ENCODE data around the gene IRX4.
A peak's percentile ranks its signal among the peaks of the same experiment; 100 is the strongest.
"Not testable (repeated sequence)": the region's sequence is repeated elsewhere in the genome, so short reads cannot be mapped to it uniquely, and the experiment has no call there.

Gene IRX4

GRCh38 chr5:1877103-1878049, 5.3 kb downstream of the IRX4 start:
- peak; percentile 53 for DNase-seq

DNA sequence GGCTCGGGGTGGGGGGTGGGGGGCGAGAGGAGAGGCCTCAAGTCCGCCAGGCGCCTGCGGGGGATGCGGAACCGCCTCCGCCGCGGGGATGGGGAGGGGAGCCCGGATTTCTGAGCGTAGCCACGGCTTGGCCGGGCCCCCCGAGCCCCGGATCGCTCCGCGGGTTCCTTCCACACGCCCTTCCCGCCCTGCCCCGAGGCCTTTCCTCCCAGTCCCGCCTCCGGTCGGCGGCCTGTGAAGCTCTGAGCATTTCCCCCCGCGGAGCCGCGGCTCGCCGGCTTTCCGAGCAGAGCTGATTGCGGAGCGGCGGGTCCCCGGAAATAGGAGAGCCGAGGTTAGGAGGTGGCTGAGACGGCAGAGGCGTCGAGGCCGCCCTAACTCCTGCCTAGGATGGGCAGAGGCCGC, 6.1 kb downstream of the IRX4 start:
- DNase-seq: peak; percentile 60

- DNase-seq: no peak
These were observed 6.7 kb downstream of the IRX4 start for GRCh38 chr5:1875843-1876659.

GRCh38 chr5:1875281-1875842, 7.4 kb downstream of the IRX4 start:
- no peak for DNase-seq

- no peak for DNase-seq
These were observed 7.9 kb downstream of the IRX4 start for GRCh38 chr5:1874771-1875220.

DNA sequence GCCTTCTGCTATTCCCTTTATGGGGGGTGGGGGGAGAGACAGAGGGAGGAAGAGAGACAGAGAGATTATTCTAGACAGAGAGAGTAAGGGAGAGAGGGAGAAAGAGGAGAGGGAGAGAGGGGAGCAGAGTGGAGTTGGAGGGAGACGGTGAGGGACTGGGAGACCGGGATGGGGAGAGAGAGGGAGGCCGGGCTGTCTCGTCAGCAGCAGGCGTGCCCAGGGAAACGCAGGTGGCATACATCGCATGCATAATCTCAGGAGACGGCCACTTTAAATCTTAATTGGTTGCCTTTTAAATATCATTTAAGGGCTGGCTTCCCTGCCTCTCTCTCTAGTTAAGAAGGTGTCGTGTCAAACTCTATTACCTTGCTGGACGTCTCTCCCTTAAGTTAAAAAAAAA, 8.4 kb downstream of the IRX4 start:
- DNase-seq: no peak

DNA sequence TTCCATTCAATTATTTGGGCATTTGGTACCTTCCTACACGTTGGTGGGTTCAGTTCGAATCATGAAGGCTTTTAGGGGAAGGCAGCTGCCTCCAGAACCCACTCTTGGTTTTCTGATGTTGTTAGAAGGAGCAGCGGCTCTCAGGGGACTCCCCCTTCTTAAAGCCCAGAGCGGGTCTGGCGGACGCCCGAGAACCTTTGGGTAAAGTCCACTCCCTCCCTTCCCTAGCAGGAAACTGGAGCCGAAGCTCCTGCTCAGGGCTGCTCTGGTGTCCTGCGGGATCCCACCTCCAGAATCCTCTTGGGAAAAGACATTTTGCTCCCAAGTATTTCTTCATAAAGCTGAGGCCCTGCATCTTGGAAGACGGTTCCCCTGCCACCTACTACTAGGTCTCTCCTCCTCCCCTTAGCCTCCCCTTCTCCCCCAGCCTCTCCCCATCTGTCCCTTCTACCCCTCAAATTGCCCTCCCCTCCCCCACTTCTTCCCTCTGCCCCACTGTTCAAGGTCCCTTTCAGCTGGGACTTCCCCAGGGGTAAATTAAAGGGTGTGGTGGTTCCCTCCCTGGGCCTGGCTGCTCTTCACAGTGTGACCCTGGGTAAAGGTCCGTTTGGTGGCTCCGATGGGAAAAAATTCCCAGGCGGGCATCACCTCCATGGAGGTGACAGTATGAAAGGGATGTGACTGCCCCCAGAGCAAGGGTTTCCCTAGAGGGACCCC, 9.3 kb downstream of the IRX4 start:
- DNase-seq: no peak

- DNase-seq: no peak
These were observed 11.3 kb downstream of the IRX4 start for GRCh38 chr5:1871441-1871840.

- DNase-seq: not testable (repeated sequence)
These were observed 12.1 kb downstream of the IRX4 start for GRCh38 chr5:1870435-1871272.

GRCh38 chr5:1868886-1869475, 13.7 kb downstream of the IRX4 start:
- no peak for DNase-seq

DNA sequence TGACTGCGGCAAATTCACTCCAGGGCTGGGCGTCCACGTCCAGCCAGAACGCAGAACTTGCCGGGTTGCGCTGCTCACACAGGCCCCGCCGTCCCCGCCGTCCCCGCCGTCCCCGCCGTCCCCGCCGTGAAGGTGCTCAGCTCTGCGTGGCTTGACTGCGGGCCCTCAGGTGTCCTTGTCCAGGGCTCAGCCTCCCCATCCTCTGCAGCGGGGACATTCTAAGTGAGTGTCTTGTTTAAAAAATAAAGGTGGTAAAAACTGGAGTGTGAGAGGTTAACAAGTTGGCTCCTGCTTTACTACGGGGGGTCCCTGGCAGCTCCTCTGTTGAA, 14.9 kb downstream of the IRX4 start:
- no peak for DNase-seq

DNA sequence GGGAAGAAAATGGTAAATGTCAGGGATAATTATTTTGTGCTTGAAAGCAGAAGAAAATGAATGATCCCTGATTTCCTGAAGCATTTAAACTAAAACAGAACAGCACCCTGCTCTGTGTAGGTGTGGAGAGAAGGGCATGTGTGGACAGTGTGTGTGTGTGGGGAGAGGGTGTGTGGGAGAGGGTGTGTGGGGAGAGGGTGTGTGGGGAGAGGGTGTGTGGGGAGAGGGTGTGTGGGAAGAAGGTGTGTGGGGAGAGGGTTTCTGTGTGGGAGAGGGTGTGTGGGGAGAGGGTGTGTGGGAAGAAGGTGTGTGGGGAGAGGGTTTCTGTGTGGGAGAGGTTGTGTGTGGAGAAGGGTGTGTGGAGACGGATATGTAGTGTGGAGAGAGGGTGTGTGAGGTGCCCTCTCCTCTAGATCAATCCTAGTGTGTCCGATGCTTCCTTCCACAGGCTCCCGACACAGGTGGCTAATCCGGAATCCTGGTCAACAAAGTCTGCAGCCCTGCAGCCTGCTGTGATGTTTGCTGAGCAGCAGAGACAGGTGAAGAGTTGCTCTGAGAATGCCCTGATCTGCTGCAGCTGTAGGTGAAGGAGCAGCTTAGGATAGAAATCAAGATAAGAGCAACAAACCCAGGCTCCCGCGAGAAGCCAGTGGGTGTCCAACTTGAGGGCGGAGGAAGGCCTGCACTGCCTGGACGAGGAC, 15.5 kb downstream of the IRX4 start:
- no peak for DNase-seq

- DNase-seq: no peak
These were observed 16.8 kb downstream of the IRX4 start for GRCh38 chr5:1865948-1866347.

DNA sequence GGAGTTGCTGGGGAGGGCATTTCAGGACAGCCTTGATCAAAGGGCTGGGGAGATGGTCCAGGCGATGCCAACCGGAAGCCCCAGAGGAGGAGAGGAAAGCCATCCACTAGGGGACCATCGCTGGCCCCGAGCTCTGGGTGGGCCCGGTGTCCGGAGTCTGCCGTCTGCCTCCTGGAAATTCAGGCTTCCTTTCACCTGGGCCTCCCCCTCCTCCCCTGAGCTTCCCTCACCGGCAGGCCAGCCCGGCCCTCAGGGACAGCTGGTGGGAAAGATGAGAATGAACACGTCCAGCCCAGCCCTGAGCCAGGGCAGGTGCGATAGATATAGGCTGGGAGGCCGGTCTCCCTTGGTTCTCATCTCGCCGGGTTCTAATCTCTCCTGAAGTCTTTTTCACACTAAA, 17.2 kb downstream of the IRX4 start:
- DNase-seq: no peak

DNA sequence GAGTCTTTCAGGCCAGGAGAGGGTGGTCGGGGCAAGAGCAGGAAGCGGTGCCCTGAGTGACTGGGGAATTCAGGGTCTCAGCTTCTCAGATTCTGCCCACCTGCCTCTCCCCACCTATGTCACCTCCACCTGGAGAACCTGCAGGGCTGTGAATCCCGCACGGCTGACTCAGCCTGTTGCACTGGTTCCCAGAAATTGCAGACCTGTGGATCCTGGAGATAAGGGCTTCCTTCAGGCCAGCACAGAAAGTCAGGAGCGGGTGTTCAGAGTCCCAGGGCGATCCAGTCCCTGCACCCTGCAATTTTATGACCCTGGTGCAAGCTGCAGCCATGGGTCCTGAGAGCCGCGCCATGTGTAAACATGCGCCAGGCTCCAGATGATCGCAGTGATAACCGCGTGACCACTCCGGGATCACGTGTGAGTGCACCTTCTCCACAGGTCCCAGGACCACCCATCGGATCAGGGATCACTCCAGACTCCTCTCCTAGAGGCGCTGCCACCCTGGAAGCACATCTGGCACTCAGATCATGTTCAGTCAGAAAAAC, 17.8 kb downstream of the IRX4 start:
- no peak for DNase-seq

GRCh38 chr5:1860949-1861348, 21.8 kb downstream of the IRX4 start:
- DNase-seq: no peak

DNA sequence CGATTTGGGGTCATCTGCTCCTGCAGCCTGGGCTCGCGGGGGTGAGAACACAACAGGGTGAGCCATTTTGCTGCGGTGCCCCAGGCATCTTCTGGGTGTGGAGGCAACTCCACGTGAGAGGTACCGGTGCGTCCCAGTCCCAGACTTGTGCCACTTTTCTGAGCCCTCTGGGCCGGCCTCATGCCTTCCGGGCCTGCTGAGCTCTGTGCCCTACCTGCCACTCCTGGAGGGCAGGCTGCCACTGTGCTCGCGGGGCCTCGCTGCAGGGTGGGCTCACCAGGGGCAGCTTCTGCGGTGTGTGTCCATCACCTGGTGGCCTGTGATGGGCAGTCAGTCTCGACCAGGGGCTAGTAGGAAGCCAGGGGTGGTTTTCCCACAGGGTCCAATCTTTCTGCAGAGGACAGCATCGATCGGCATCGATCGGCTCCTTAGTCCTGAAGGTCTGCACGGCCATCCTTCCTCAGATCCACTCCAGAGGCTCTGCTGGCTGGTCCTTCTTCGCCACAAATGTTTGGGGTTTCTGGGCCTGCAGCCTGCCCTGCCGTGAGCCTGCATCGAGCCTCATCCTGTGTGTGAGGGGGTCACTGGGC, 22.6 kb downstream of the IRX4 start:
- no peak for DNase-seq

DNA sequence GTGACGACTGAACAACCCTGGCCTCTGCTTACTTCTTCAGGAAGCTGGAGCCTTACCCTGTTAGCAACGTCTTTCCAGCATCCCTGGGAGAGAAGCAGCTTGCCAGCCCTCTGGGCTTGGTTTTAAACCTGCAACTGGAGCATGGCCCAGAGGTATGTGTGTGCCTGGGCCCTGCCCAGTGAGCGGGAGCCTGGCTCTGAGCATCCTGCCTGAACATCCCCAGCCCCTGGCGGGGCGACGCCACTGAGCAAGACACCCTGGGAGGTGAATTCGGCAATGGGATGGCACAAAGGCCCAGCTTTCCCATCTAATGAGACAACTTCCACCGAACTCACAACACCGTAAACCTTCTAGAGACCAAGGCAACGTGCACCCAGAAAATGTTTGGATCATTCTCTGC, 23.6 kb downstream of the IRX4 start:
- DNase-seq: no peak

DNA sequence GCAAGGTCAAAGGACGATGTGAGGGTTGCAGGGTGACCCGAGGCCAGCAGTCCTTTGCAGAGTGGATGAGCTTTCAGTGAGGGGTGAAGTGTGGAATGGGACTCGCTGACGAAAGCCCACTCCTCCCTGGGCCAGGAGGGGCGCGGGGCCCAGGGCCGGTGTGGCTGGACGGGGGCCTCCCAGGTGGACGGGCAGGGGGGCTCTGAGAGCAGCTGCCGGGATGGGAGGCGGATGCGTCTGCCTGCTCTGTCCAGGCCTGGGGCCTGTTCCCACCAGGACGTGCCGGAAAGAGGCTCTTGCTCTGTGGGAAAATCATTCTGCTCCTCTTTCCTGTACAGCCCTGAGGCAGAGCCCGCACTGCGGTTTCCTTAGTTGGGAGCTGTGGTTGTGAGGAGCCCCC, 24.3 kb downstream of the IRX4 start:
- DNase-seq: no peak

- no peak for DNase-seq
These were observed 25.5 kb downstream of the IRX4 start for GRCh38 chr5:1857256-1857600.

All from activated CD8-positive, alpha-beta memory T cell treated with anti-CD3 and anti-CD28 coated beads, Interleukin-2, amount 50 U/mL, for 48 hours (primary cell).